SK-N-SH (cell line): ENCODE data around the gene ARHGDIA. TPM values are rescaled to one million over a fixed set of nuclear protein-coding genes. Genes with fewer than 3 reads are reported as not detected.

ENCODE experiments used
- CTCF ChIA-PET: fragments of 300-600, 350-600 bp; formaldehyde crosslinking; extraction: SDS; loops from one replicate; lab custom pipeline; 2021; lab: Yijun Ruan, JAX
- POLR2A ChIA-PET: fragments of 350-600 bp; sonication (Branson Sonifier 250); formaldehyde crosslinking; extraction: SDS; loops from one replicate; lab custom pipeline; 2020; ENCODE audit warnings: antibody characterized with exemption, inconsistent platforms; lab: Yijun Ruan, JAX
- DNase-seq: peaks from one replicate; pipeline ENCODE4 v3.0.0; 2012
- H2AFZ ChIP-seq: fragments of 200-600 bp; sonication (generic); 2 replicates; pipeline ENCODE4 v1.8.1; 2016; ENCODE audit warnings: antibody characterized with exemption, mild to moderate bottlenecking, low read depth
- H3F3A ChIP-seq: fragments of 200-600 bp; sonication (generic); replicated peaks from 2 replicates; pipeline ENCODE3; 2016; ENCODE audit warnings: antibody characterized with exemption, mild to moderate bottlenecking; ENCODE audit not compliant: insufficient read depth
- H3K27ac ChIP-seq, 2 experiments: fragments of 200-500 bp in 1 of 2; fragments of 200-600 bp in 1 of 2; sonication (Bioruptor generic) in 1 of 2; sonication (generic), shearing (Covaris generic) in 1 of 2; 2 replicates each; pipeline versions ENCODE4 v1.5.1 to v1.6.1; 2014 to 2016; ENCODE audit warnings: low read depth in 2 of 2, inconsistent platforms in 1 of 2, low read length in 1 of 2, mild to moderate bottlenecking in 1 of 2, mixed read lengths in 1 of 2
- H3K27me3 ChIP-seq: fragments of 200-600 bp; sonication (generic), shearing (Covaris generic); 2 replicates; pipeline ENCODE4 v1.6.1; 2016; ENCODE audit warnings: mixed run types; ENCODE audit not compliant: insufficient read depth
- H3K36me3 ChIP-seq, 2 experiments: fragments of 200-500 bp in 1 of 2; fragments of 200-600 bp in 1 of 2; sonication (Bioruptor generic) in 1 of 2; sonication (generic) in 1 of 2; replicated peaks in 1 of 2; 2 replicates each; pipeline versions ENCODE3 to v1.5.1; 2014 to 2016; ENCODE audit warnings: low read length in 1 of 2, mild to moderate bottlenecking in 1 of 2; ENCODE audit not compliant: insufficient read depth in 2 of 2, control insufficient read depth in 1 of 2
- H3K4me1 ChIP-seq, 2 experiments: fragments of 200-500 bp in 1 of 2; fragments of 200-600 bp in 1 of 2; sonication (Bioruptor generic) in 1 of 2; sonication (generic), shearing (Covaris generic) in 1 of 2; 2 replicates each; pipeline versions ENCODE4 v1.5.1 to v1.6.1; 2014 to 2016; ENCODE audit warnings: low read depth in 1 of 2, low read length in 1 of 2, mixed run types in 1 of 2; ENCODE audit not compliant: insufficient read depth in 2 of 2, control insufficient read depth in 1 of 2
- H3K4me2 ChIP-seq: fragments of 200-600 bp; sonication (generic), shearing (Covaris generic); 2 replicates; pipeline ENCODE4 v1.6.1; 2017; ENCODE audit warnings: mixed run types
- H3K4me3 ChIP-seq, 2 experiments: fragments of 200-500 bp in 1 of 2; fragments of 200-600 bp in 1 of 2; sonication (Bioruptor generic) in 1 of 2; sonication (generic), shearing (Covaris generic) in 1 of 2; 2 replicates each; pipeline versions ENCODE4 v1.5.1 to v1.8.1; 2014 to 2016; ENCODE audit warnings: low read depth in 2 of 2, inconsistent platforms in 1 of 2, low read length in 1 of 2, mild to moderate bottlenecking in 1 of 2, mixed read lengths in 1 of 2, moderate library complexity in 1 of 2
- H3K79me2 ChIP-seq: fragments of 200-600 bp; sonication (generic); 2 replicates; pipeline ENCODE4 v1.8.1; 2017; ENCODE audit warnings: mild to moderate bottlenecking; ENCODE audit not compliant: insufficient read depth
- H3K9ac ChIP-seq: fragments of 200-600 bp; sonication (generic); 2 replicates; pipeline ENCODE4 v1.6.1; 2017; ENCODE audit warnings: mixed run types
- H3K9me2 ChIP-seq: fragments of 200-600 bp; sonication (generic); 2 replicates; pipeline ENCODE4 v1.6.1; 2017; ENCODE audit warnings: mixed run types
- H3K9me3 ChIP-seq: fragments of 200-600 bp; sonication (generic); 2 replicates; pipeline ENCODE4 v1.6.1; 2017; ENCODE audit warnings: mixed run types, mild to moderate bottlenecking, moderate library complexity
- H4K20me1 ChIP-seq: fragments of 200-600 bp; sonication (generic); 2 replicates; pipeline ENCODE4 v1.6.1; 2017; ENCODE audit warnings: mild to moderate bottlenecking, mixed run types; ENCODE audit not compliant: insufficient read depth
- EZH2phosphoT487 ChIP-seq: fragments of 200-600 bp; sonication (generic); IDR thresholded peaks from 2 replicates; pipeline ENCODE4 v1.6.1; 2017; ENCODE audit warnings: low read depth, mixed run types, mild to moderate bottlenecking, antibody characterized with exemption, moderate library complexity, borderline replicate concordance
- GABPA ChIP-seq: IDR thresholded peaks from 2 replicates; pipeline ENCODE4 v1.4.0; 2012; ENCODE audit warnings: low read depth, mild to moderate bottlenecking
- GATA2 ChIP-seq: sonication (generic); formaldehyde crosslinking; IDR thresholded peaks from 2 replicates; pipeline ENCODE4 v1.5.0; 2020; ENCODE audit warnings: mild to moderate bottlenecking, missing genetic modification reagents
- MAX ChIP-seq: IDR thresholded peaks from 2 replicates; pipeline ENCODE4 v1.4.0; 2012; ENCODE audit warnings: low read depth
- NFIC ChIP-seq: IDR thresholded peaks from 2 replicates; pipeline ENCODE4 v1.4.0; 2012; ENCODE audit warnings: borderline replicate concordance
- PBX3 ChIP-seq: IDR thresholded peaks from 2 replicates; pipeline ENCODE4; 2012
- RAD21 ChIP-seq: IDR thresholded peaks from 2 replicates; pipeline ENCODE4 v1.6.1; 2012; ENCODE audit warnings: mild to moderate bottlenecking, low read length
- RCOR1 ChIP-seq: fragments of 150-350 bp; IDR thresholded peaks from 2 replicates; pipeline ENCODE4 v1.6.1; 2017; ENCODE audit warnings: antibody characterized with exemption, low read length
- RXRA ChIP-seq: IDR thresholded peaks from 2 replicates; pipeline ENCODE4 v1.4.0; 2012; ENCODE audit warnings: low read depth, mild to moderate bottlenecking, borderline replicate concordance
- SIN3A ChIP-seq: IDR thresholded peaks from 2 replicates; pipeline ENCODE4 v1.6.1; 2012; ENCODE audit warnings: low read depth, mild to moderate bottlenecking, low read length, moderate library complexity, borderline replicate concordance
- SMC3 ChIP-seq: IDR thresholded peaks from 2 replicates; pipeline ENCODE4 v1.6.1; 2012; ENCODE audit warnings: low read depth, low read length, improper control_type of control experiment
- TEAD4 ChIP-seq: IDR thresholded peaks from 2 replicates; pipeline ENCODE4 v1.4.0; 2012; ENCODE audit warnings: mild to moderate bottlenecking, borderline replicate concordance; ENCODE audit not compliant: insufficient read depth
- WGBS: methylation state at CpG from one replicate; pipeline ENCODE4 v1.1.6; 2017; ENCODE audit warnings: low lambda C conversion rate; 5-methylcytosine and 5-hydroxymethylcytosine counted together
- polyA plus RNA-seq, 3 experiments: library from polyadenylated mRNA; depleted of rRNA; stranded (reverse); fragments of >200 nt; gene quantifications; 2 replicates each; pipeline ENCODE4 v1.2.3, GENCODE V29; 2012
- TF ChIP-seq, protein P1 (sequence below): fragments of 150-350 bp; IDR thresholded peaks from 2 replicates; pipeline ENCODE4 v1.6.1; 2017; ENCODE audit warnings: antibody characterized with exemption, low read length, low read depth, borderline replicate concordance
- TF ChIP-seq, protein P2 (sequence below): IDR thresholded peaks from 2 replicates; pipeline ENCODE4 v1.4.0; 2012; ENCODE audit warnings: low read depth, borderline replicate concordance

Gene ARHGDIA
- polyA plus RNA-seq, 1 of the 3 experiments (the other 2 are of a cell fraction), result 385 TPM

DNA sequence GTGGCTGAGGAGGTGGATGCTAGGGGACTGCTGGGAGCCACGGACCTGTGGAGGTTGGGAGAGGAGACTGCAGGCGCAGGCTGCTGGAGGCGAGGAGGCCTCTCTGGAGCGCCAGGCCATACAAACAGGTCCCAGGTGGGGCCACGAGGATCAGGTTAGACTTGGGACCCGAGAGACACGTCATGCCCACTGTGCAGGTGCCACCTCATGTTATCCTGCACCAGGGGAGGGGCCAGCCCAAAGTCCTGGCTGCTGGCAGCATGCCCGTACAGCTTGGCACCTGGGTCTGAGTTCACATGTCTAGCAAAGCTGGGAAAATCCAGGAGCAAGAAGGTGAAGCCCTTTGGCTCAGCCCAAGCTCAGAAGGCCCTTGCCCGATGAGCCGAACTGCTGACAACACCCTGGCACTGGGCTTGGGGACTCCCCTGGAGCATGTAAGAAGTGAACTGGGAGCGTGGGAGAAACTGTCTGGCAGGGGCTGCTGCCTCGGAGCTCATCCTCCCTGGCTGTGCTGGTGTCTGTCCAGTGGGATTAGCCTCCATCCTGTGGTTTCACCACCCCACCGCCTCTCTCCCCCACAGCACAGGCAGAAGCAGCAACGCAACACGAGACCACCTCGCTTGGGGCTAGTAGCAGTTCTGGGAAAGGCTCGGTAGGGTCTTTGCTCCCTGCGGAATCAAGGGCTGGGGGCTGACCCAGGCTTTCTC, 5.3 kb downstream of the ARHGDIA start (continued):
- TF ChIP-seq NFIC, result peak; percentile 22; the same call in 1 of the 2 replicates

- Histone ChIP-seq H3K79me2 (peaks cover 76% of the 10 kb centered on the region), H4K20me1 (peaks cover 55% of the 10 kb centered on the region), H3K4me1 (peaks cover 28 to 63% of the 10 kb centered on the region in 2 experiments; a peak in 3 of 4 replicates), H3K9ac (no peak overlapping the region), H3K9me2 (no peaks in the 10 kb centered on the region), H3K4me3 (no peak overlapping the region), H3K9me3 (no peaks in the 10 kb centered on the region), H3F3A (peaks cover 69% of the 10 kb centered on the region), H2AFZ (no peak overlapping the region), H3K4me2 (no peak overlapping the region), H3K36me3 (peaks cover 38 to 54% of the 10 kb centered on the region in 2 experiments), H3K27ac (peak overlapping the region; percentile 86 to 95; a peak in 2 of 4 replicates), H3K27me3 (no peaks in the 10 kb centered on the region)
- 93% methylated on average over 8 of the region's 8 CpGs for WGBS
- DNase-seq, result no peak
- ChIA-PET CTCF (interaction anchor here (0.9 to 1.7 kb wide), 4 partner anchors 13 to 165 kb away, joined by 3 to 4 read pairs (median 4); no protein-coding TSS in a partner anchor), POLR2A (interaction anchor here (0.6 to 2.2 kb wide), 10 partner anchors 9 to 152 kb away, joined by 3 to 13 read pairs (median 4); partner anchors contain the start of genes MCRIP1 and SLC25A10)
- TF ChIP-seq, protein P1, sequence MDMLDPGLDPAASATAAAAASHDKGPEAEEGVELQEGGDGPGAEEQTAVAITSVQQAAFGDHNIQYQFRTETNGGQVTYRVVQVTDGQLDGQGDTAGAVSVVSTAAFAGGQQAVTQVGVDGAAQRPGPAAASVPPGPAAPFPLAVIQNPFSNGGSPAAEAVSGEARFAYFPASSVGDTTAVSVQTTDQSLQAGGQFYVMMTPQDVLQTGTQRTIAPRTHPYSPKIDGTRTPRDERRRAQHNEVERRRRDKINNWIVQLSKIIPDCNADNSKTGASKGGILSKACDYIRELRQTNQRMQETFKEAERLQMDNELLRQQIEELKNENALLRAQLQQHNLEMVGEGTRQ, result no peak
- TF ChIP-seq EZH2phosphoT487 (no peak), TEAD4 (no peak)
Measured at GRCh38 chr17:81865358-81865732, 5.8 kb downstream of the ARHGDIA start.

DNA sequence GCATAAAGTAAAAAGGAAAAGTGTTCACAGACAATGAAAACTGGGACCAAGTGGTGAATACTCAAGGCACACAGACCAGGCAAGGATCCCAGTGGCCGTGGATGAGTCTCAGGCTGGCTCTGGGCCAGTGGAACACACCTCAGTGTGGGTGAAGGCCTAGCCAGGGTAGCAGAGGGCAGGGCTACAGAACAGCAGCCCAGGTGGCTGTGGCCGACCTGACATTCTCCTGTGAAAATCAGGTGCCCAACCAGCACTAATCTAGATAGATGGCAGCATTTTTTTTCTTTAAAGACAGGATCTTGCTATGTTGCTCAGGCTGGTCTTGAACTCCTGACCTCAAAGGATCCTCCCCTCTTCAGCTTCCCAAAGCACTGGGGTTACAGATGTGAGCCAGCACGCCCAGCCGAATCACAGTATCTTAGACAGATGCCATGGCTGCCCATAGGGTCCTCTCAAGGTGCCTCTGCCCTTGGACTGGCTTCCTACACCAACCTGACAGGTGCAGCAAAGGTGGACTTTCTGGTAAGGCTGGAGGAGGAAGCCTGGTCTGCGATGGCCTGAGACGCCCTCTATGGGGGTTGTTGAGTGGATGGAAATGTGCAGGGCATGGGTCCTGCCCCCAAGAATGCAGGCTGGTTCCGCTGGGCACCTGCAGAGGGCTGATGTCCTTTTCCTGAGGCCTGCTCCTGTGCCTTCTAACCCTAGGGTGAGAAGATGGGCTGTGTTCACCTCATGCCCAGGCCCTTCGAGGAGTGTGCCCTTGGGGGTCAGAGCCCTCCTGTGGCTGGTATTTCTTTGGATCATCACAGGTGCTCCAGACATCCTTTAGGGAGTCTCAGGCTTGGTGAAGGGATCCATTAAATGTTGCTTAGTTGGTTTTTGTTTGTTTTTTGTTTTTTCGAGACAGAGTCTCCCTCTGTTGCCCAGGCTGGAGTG, 7.0 kb downstream of the ARHGDIA start:
- TF ChIP-seq SIN3A (no peak), GATA2 (CRISPR knock-in tag) (no peak), SMC3 (no peak), TEAD4 (no peak), PBX3 (no peak), NFIC (no peak), RAD21 (no peak), RCOR1 (no peak), RXRA (no peak), GABPA (no peak), MAX (no peak)
- TF ChIP-seq, protein P1, result no peak
- TF ChIP-seq, protein P2, sequence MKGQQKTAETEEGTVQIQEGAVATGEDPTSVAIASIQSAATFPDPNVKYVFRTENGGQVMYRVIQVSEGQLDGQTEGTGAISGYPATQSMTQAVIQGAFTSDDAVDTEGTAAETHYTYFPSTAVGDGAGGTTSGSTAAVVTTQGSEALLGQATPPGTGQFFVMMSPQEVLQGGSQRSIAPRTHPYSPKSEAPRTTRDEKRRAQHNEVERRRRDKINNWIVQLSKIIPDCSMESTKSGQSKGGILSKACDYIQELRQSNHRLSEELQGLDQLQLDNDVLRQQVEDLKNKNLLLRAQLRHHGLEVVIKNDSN, result no peak
- TF ChIP-seq, all 33 proteins: peak for 0
- DNase-seq, result peak; percentile 27
- peaks cover 22 to 59% of the 10 kb centered on the region in 2 experiments for H3K4me1 ChIP-seq
- peak overlapping the region; percentile 99 for H3K4me2 ChIP-seq
- H3K9me3 ChIP-seq, result no peaks in the 10 kb centered on the region
- peaks cover 75% of the 10 kb centered on the region for H3K79me2 ChIP-seq
- H3K4me3 ChIP-seq, result no peak overlapping the region
- peak overlapping the region in 1 of 2 experiments; percentile 0; a peak in 1 of 4 replicates for H3K27ac ChIP-seq
- no peak overlapping the region for H2AFZ ChIP-seq
- POLR2A ChIA-PET, result interaction anchor here (0.6 to 1.6 kb wide), 3 partner anchors 31 to 133 kb away, joined by 3 to 5 read pairs (median 3); partner anchors contain the start of gene MCRIP1
- H4K20me1 ChIP-seq, result peaks cover 50% of the 10 kb centered on the region
- no peaks in the 10 kb centered on the region for H3K9me2 ChIP-seq
- CTCF ChIA-PET, result interaction anchor here (1.3 to 3.6 kb wide), 3 partner anchors 12 to 151 kb away, joined by 3 to 11 read pairs (median 4); partner anchors contain the start of gene SLC25A10
- no peak overlapping the region for H3K9ac ChIP-seq
- peaks cover 33 to 45% of the 10 kb centered on the region in 2 experiments for H3K36me3 ChIP-seq
- H3F3A ChIP-seq, result peaks cover 57% of the 10 kb centered on the region
- H3K27me3 ChIP-seq, result no peaks in the 10 kb centered on the region
- 88% methylated on average over 8 of the region's 9 CpGs for WGBS
